Caco-2 (cell line): ENCODE results near the gene LMNTD2. TPM values are rescaled to one million over a fixed set of nuclear protein-coding genes. Genes with fewer than 3 reads are reported as not detected.

Source experiments
- BruUV-seq: library from RNA; stranded (reverse); fragments of 400-500 nt; replicated peaks from 2 replicates; lab custom pipeline; 2021; lab: Mats Ljungman, UMichigan
- CTCF ChIA-PET: fragments of 300-600 bp; sonication (Branson Sonifier 250); formaldehyde crosslinking; loops from one replicate; lab custom pipeline; 2022; ENCODE audit warnings: antibody characterized with exemption; lab: Charles Lee
- POLR2A ChIA-PET: fragments of 300-600 bp; sonication (Branson Sonifier 250); formaldehyde crosslinking; loops from one replicate; lab custom pipeline; 2022; ENCODE audit warnings: antibody characterized with exemption; lab: Charles Lee
- DNase-seq, 2 experiments: peaks; one replicate each; pipeline versions ENCODE4 v3.0.0 to v3.0.0-alpha.2; 2020 to 2022
- H3K27me3 ChIP-seq: replicated peaks from 2 replicates; pipeline ENCODE4 v1.6.0; 2011; ENCODE audit warnings: low read length; ENCODE audit not compliant: control insufficient read depth, insufficient read depth
- H3K36me3 ChIP-seq: 2 replicates; pipeline ENCODE4 v1.5.1; 2011; ENCODE audit warnings: low read length; ENCODE audit not compliant: control insufficient read depth, insufficient read depth
- H3K4me1 ChIP-seq: fragments of 250-450 bp; sonication (Bioruptor Pico); 2 replicates; pipeline ENCODE4 v1.5.1; 2020; ENCODE audit warnings: mild to moderate bottlenecking
- H3K4me3 ChIP-seq: 2 replicates; pipeline ENCODE4 v1.5.1; 2011; ENCODE audit warnings: low read depth, mild to moderate bottlenecking, control low read depth, low read length
- H3K9me3 ChIP-seq: fragments of 250-450 bp; sonication (Bioruptor Pico); 2 replicates; pipeline ENCODE4 v1.5.1; 2020; ENCODE audit warnings: mild to moderate bottlenecking, moderate library complexity
- H3K27ac Mint-ChIP-seq: one replicate; pipeline ENCODE4 v1.8.0; 2022; ENCODE audit warnings: mixed read lengths; ENCODE audit not compliant: unreplicated experiment
- H3K27me3 Mint-ChIP-seq: one replicate; pipeline ENCODE4 v1.8.0; 2022; ENCODE audit warnings: mixed read lengths; ENCODE audit not compliant: insufficient read depth, unreplicated experiment
- H3K36me3 Mint-ChIP-seq: one replicate; pipeline ENCODE4 v1.8.0; 2022; ENCODE audit warnings: mild to moderate bottlenecking, mixed read lengths; ENCODE audit not compliant: insufficient read depth, unreplicated experiment
- H3K4me1 Mint-ChIP-seq: one replicate; pipeline ENCODE4 v1.8.0; 2022; ENCODE audit warnings: low read depth, mixed read lengths; ENCODE audit not compliant: unreplicated experiment
- H3K4me3 Mint-ChIP-seq: one replicate; pipeline ENCODE4 v1.8.0; 2022; ENCODE audit warnings: mild to moderate bottlenecking, moderate library complexity, mixed read lengths; ENCODE audit not compliant: unreplicated experiment
- H3K9me3 Mint-ChIP-seq: one replicate; pipeline ENCODE4 v1.8.0; 2022; ENCODE audit warnings: mixed read lengths; ENCODE audit not compliant: unreplicated experiment
- intact Hi-C: fragments of 100-400 bp; cut with micrococcal nuclease; formaldehyde crosslinking; loops from one replicate; pipeline ENCODE4 v1.10.0; 2022; ENCODE audit not compliant: unreplicated experiment
- total RNA-seq: library from RNA; stranded (reverse); gene quantifications from 2 replicates; pipeline ENCODE4 v1.2.3, GENCODE V29; 2022
- TF ChIP-seq, protein P1 (sequence below), 2 experiments: fragments of 200-600 bp in 1 of 2; IDR thresholded peaks; 1 replicate in 1 of 2; 2 replicates in 1 of 2; pipeline versions ENCODE4 v1.5.1 to v1.8.0; 2011 to 2022; ENCODE audit warnings: antibody characterized with exemption in 1 of 2, control low read depth in 1 of 2, inconsistent platforms in 1 of 2, low read depth in 1 of 2, low read length in 1 of 2, mild to moderate bottlenecking in 1 of 2, moderate library complexity in 1 of 2; ENCODE audit not compliant: insufficient read depth in 1 of 2, severe bottlenecking in 1 of 2, unreplicated experiment in 1 of 2

Gene LMNTD2
- total RNA-seq, 1 experiment from 2014 or later = 11.9 TPM

DNA sequence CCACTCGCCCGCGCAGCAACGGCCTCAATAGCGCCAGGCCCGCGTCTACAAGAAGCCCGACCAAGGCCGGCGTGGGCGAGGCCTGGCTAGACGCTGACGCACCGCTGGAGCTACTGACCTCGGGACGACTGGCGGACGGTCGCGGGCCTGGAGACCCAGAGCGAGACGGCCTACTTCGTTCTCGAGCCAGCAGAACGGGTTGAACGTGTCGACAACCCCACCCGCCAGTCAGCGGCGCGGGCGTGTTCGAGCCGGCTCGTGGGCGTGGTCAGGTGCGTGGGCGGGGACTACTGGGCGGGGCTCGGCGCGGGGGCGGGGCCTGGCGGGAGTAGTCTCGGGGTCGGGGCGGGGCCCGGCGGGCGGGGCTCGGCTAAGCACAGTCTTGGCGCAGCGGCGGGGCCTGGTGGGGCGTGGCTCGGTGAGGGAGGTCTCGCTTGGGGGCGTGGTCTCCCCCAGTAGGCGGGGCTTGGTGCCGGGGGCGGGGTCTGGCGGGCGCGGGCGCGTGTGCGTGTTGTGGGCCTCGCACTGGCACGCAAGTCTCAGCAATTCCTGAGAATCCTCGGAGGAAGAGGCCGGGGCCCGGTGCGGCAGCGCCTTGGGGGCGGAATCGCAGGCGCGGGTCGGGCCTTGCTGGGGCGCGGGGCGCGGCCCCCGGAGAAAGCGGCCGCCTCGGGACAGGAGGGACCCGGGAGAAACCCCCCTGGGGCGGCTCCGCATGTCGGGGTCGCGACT, 53.4 kb downstream of the LMNTD2 start, which contains the start of gene RNH1:
RNH1 (minus strand) TSS at position 248 of the 732 bp plus-strand sequence. CDS start 5,080 bp downstream, outside the sequence.
- peak within 1 kb of the TSS; percentile 100 for H3K27ac Mint-ChIP-seq
- ChIA-PET CTCF (interaction anchor here (0.8 to 1.0 kb wide), 3 partner anchors 59 to 300 kb away, joined by 3 to 4 read pairs (median 4); partner anchors contain the start of genes BET1L and RIC8A), POLR2A (interaction anchor here (0.8 to 1.3 kb wide), 4 partner anchors 57 to 300 kb away, joined by 3 to 6 read pairs (median 6); partner anchors contain the start of genes BET1L, PHRF1, PTDSS2 and RIC8A)
- intact Hi-C loops = loop anchor here (1.0 to 5.0 kb wide), 3 partner anchors 30 to 90 kb away; partner anchors contain the start of genes LRRC56 and PTDSS2
- H3K4me3 ChIP-seq = peak within 1 kb of the TSS; percentile 100
- H3K27me3 ChIP-seq = no peaks in the 10 kb centered on the region
- H3K9me3 Mint-ChIP-seq = no peaks in the 10 kb centered on the region
- peak; percentile 96 to 97 for DNase-seq
- H3K36me3 ChIP-seq = no peaks in the 10 kb centered on the region; the same call in none of the 2 replicates
- H3K4me1 ChIP-seq = peaks cover 7% of the 10 kb centered on the region
- H3K4me3 Mint-ChIP-seq = peak within 1 kb of the TSS; percentile 96
- H3K9me3 ChIP-seq = no peaks in the 10 kb centered on the region
- BruUV-seq = no TSS peak
- H3K4me1 Mint-ChIP-seq = no peaks in the 10 kb centered on the region
- no peaks in the 10 kb centered on the region for H3K27me3 Mint-ChIP-seq
- peaks cover 45% of the 10 kb centered on the region for H3K36me3 Mint-ChIP-seq
- TF ChIP-seq, protein P1, sequence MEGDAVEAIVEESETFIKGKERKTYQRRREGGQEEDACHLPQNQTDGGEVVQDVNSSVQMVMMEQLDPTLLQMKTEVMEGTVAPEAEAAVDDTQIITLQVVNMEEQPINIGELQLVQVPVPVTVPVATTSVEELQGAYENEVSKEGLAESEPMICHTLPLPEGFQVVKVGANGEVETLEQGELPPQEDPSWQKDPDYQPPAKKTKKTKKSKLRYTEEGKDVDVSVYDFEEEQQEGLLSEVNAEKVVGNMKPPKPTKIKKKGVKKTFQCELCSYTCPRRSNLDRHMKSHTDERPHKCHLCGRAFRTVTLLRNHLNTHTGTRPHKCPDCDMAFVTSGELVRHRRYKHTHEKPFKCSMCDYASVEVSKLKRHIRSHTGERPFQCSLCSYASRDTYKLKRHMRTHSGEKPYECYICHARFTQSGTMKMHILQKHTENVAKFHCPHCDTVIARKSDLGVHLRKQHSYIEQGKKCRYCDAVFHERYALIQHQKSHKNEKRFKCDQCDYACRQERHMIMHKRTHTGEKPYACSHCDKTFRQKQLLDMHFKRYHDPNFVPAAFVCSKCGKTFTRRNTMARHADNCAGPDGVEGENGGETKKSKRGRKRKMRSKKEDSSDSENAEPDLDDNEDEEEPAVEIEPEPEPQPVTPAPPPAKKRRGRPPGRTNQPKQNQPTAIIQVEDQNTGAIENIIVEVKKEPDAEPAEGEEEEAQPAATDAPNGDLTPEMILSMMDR (IDR thresholded peaks at IDR 0.05; ENCODE audit: insufficient read depth in 1 of 2, low read depth in 1 of 2, low read length in 1 of 2, severe bottlenecking in 1 of 2, unreplicated experiment in 1 of 2) = no peak

- BruUV-seq = no TSS peak
- ChIA-PET CTCF (interaction anchor here (0.8 to 1.0 kb wide), 4 partner anchors 57 to 299 kb away, joined by 3 to 4 read pairs (median 4); partner anchors contain the start of genes BET1L, PTDSS2 and RIC8A), POLR2A (interaction anchor here (0.6 to 1.3 kb wide), 6 partner anchors 30 to 299 kb away, joined by 3 to 7 read pairs (median 6); partner anchors contain the start of genes BET1L, PHRF1, PTDSS2 and RIC8A)
- DNase-seq = peak; percentile 98 to 99
- H3K27me3 Mint-ChIP-seq = no peaks in the 10 kb centered on the region
- peak overlapping the region; percentile 100 for H3K4me3 ChIP-seq
- no peaks in the 10 kb centered on the region; the same call in none of the 2 replicates for H3K36me3 ChIP-seq
- peak overlapping the region; percentile 96 for H3K4me3 Mint-ChIP-seq
- no peaks in the 10 kb centered on the region for H3K4me1 Mint-ChIP-seq
- peak overlapping the region; percentile 100 for H3K27ac Mint-ChIP-seq
- H3K36me3 Mint-ChIP-seq = peaks cover 48% of the 10 kb centered on the region
- TF ChIP-seq, protein P1 (IDR thresholded peaks at IDR 0.05; ENCODE audit: insufficient read depth in 1 of 2, low read depth in 1 of 2, low read length in 1 of 2, severe bottlenecking in 1 of 2, unreplicated experiment in 1 of 2) = no peak
- peaks cover 7% of the 10 kb centered on the region for H3K4me1 ChIP-seq
- H3K9me3 ChIP-seq = no peaks in the 10 kb centered on the region
- intact Hi-C loops = loop anchor here (1.0 to 5.0 kb wide), 3 partner anchors 30 to 89 kb away; partner anchors contain the start of genes LRRC56 and PTDSS2
- H3K9me3 Mint-ChIP-seq = no peaks in the 10 kb centered on the region
- H3K27me3 ChIP-seq = no peaks in the 10 kb centered on the region
These were observed 54.1 kb downstream of the LMNTD2 start for GRCh38 chr11:506238-506994.

- ChIA-PET CTCF (interaction anchor here (1.2 kb wide), 1 partner anchor 57 kb away, joined by 3 read pairs; no protein-coding TSS in a partner anchor), POLR2A (no interaction called here)
- no peak overlapping the region for H3K4me3 ChIP-seq
- Mint-ChIP-seq H3K36me3 (peaks cover 54% of the 10 kb centered on the region), H3K27ac (peak overlapping the region; percentile 100), H3K27me3 (no peaks in the 10 kb centered on the region), H3K9me3 (no peaks in the 10 kb centered on the region), H3K4me3 (peak overlapping the region; percentile 96), H3K4me1 (no peaks in the 10 kb centered on the region)
- H3K9me3 ChIP-seq = no peaks in the 10 kb centered on the region
- BruUV-seq = no TSS peak
- no peak for DNase-seq
- TF ChIP-seq, protein P1 (IDR thresholded peaks at IDR 0.05; ENCODE audit: insufficient read depth in 1 of 2, low read depth in 1 of 2, low read length in 1 of 2, severe bottlenecking in 1 of 2, unreplicated experiment in 1 of 2) = no peak
- peaks cover 7% of the 10 kb centered on the region for H3K4me1 ChIP-seq
- H3K27me3 ChIP-seq = no peaks in the 10 kb centered on the region
- intact Hi-C loops = loop anchor here (5.0 kb wide), 1 partner anchor 53 kb away; the partner anchor contains the start of gene PTDSS2
- peaks cover 3% of the 10 kb centered on the region for H3K36me3 ChIP-seq
These were observed 55.6 kb downstream of the LMNTD2 start for GRCh38 chr11:504994-505344.
